Mononuclear cell (primary cell): ENCODE measurements around the gene ATOX1. TPM values are rescaled to one million over a fixed set of nuclear protein-coding genes. Genes with fewer than 3 reads are reported as not detected.

Source experiments
- H3K27me3 ChIP-seq: 2 replicates; pipeline ENCODE4 v1.6.0; 2011; ENCODE audit warnings: low read length, control low read depth; ENCODE audit not compliant: insufficient read depth
- H3K4me1 ChIP-seq: 2 replicates; pipeline ENCODE4 v1.5.1; 2011; ENCODE audit warnings: mild to moderate bottlenecking, low read length, control low read depth; ENCODE audit not compliant: insufficient read depth
- H3K4me3 ChIP-seq: 2 replicates; pipeline ENCODE4 v1.5.1; 2011; ENCODE audit warnings: mild to moderate bottlenecking, low read length, moderate library complexity
- H3K9me3 ChIP-seq: 2 replicates; pipeline ENCODE4 v1.5.1; 2011; ENCODE audit warnings: low read depth, mild to moderate bottlenecking, control low read depth, low read length
- total RNA-seq: library from RNA; depleted of rRNA; stranded (reverse); fragments of >200 nt; gene quantifications from one replicate; pipeline ENCODE4 v1.2.3, GENCODE V29; 2012

Gene ATOX1
- total RNA-seq, 1 donor: 18.1 TPM

DNA sequence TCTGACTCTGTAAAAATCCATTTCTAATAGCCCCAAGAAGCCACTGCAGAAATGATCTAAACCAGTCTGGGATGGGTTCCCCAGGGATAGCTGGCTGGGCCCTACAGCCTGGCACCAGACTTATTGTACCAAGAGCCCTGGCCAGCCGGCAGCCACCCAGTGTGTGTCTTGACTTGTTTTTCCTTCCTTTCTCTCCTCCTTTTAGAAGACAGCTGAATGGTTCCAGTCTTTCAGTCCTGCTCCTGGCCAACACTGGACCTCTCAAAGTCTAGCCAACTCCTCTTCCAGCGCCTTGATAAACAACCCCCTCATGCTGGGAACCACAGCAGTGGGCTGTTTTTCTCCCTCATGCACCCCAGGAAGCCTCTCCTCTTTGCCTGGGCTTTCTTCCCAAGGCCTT, 34.1 kb downstream of the ATOX1 start:
- Histone ChIP-seq H3K9me3 (no peaks in the 10 kb centered on the region), H3K4me1 (peaks cover 27% of the 10 kb centered on the region)

DNA sequence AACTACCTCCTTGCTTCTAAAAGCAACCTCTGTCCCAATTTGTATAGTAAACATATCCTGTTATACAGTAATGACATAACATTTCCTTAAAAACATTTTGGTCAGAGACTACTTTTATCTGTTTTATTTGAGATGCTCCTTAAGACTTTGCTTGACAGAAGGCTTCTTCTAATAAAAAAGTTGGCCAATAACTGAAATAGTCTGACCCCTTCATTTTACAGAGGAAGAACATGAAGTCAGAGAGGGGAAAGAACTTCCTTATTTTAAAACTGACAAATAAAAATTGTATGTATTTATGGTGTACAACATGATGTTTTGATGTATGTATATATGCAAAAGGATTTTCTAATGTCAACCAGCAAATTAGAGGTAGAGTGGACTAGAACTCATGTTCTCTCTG, 35.9 kb downstream of the ATOX1 start:
- Histone ChIP-seq H3K27me3 (no peaks in the 10 kb centered on the region), H3K4me3 (no peak overlapping the region), H3K4me1 (peaks cover 27% of the 10 kb centered on the region), H3K9me3 (no peaks in the 10 kb centered on the region)

More for the DNA sequence above, 34.1 kb downstream of the ATOX1 start:
- Histone ChIP-seq H3K4me3 (no peak overlapping the region), H3K27me3 (no peaks in the 10 kb centered on the region)

DNA sequence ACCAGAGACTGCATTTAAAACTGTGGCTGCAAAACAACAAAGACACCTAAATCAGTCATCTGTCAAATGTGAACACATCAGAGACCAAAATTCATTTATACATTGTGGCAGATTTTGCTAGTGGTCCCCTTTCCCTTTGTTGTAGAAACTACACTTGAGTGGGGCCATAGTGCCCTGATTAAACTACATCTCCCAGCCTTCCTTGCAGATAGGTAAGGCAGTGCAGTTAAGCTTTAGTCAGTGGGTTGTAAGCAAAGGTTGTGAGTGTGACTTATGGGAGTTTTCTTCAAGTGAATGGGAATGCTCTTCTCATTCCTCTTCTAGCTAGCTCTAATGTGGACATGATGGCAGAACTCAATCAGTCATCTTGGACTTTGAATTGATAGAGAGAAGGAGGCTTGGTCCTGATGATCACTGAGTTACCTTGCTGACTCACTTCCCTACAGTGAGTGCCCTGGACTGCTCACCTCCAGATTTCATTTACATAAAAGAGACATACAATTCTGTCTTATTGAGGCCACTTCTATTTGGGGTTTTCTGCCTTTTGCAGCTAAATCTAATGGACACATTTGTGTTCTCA, 36.5 kb downstream of the ATOX1 start:
- no peak overlapping the region for H3K4me3 ChIP-seq
- H3K27me3 ChIP-seq: no peaks in the 10 kb centered on the region
- no peaks in the 10 kb centered on the region for H3K9me3 ChIP-seq

DNA sequence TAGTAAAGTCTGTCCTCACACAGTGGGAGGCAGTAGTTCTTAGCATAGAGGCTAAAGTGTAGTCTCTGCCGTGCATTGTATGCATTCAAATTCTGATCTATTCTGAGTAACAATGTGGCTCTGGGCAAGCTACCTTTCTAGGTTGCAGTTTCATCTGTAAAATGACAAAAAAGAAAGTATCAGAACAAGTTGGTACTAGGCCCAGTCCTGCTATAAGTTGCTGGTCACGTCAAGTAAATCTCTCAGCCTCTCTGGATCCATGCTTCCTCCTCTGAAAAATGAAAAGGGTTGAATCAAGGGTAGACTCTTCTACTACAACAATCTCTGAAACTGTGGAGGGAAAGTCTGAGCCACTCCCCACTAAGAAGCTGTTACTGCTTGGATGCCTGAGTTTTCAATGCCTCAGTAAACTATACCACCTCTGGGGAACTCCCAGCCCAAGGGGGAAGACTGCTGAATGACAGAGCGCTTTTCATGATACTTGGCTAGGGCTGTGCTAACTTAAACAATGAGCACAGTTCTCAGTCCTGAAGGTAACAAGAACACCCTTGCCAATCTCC, 37.3 kb downstream of the ATOX1 start:
- no peaks in the 10 kb centered on the region for H3K9me3 ChIP-seq
- H3K4me1 ChIP-seq: peaks cover 27% of the 10 kb centered on the region
- H3K4me3 ChIP-seq: no peak overlapping the region
- H3K27me3 ChIP-seq: no peaks in the 10 kb centered on the region

More for the DNA sequence above, 36.5 kb downstream of the ATOX1 start:
- peaks cover 27% of the 10 kb centered on the region for H3K4me1 ChIP-seq

DNA sequence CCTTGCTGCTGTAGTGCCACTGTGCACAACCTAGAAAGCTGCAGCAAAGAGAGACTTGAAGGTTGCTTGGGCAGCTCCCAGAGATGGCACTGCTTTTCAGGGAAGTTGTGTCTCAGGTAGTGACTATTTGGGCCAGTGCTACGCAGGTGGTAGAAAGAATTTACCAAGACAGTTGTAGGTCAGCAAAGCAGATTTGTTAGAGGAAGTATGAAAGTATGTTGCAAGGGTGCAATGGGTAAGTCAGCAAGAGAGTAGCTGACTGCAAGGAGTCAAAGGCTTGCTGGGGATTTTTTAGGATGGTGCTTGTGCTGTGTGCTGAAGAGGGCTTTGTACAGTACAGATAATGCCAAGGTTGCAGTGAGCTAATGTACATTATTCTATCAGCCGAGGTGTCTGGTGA, 38.2 kb downstream of the ATOX1 start:
- Histone ChIP-seq H3K27me3 (no peaks in the 10 kb centered on the region), H3K9me3 (no peaks in the 10 kb centered on the region), H3K4me1 (peaks cover 27% of the 10 kb centered on the region), H3K4me3 (no peak overlapping the region)

DNA sequence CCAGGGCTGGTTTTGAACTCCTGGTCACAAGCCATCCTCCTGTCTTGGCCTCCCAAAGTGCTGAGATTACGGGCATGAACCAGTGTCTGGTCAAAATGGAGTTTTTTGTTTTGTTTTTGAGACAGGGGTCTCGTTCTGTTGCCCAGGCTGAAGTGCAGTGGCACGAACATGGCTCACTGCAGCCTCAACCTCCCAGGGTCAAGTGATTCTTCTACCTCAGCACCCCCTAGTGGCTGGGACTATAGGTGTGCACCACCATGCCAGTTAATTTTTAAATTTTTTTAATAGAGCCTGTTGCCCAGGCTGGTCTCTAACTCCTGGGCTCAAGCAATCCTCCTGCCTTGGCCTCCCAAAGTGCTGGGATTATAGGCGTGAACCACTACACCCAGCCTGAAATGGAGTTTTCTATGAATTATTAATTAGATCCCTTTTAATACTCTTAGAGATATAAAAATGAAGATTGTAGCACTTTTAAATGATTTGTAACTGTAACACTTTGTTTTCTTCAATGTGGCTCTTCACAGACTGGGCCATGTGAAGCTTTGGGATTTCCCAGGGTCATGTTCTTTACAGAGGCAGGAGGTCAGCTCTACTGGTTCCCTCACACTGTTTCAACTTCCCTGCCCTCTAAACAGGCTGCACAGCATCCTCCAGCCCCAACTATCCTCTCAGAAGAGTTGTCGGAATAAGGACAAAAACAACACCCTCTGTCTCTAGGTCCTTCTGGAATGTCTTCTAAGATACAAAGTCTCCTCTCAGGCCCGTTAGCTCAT, 39.0 kb downstream of the ATOX1 start:
- Histone ChIP-seq H3K9me3 (no peaks in the 10 kb centered on the region), H3K4me3 (no peak overlapping the region)

DNA sequence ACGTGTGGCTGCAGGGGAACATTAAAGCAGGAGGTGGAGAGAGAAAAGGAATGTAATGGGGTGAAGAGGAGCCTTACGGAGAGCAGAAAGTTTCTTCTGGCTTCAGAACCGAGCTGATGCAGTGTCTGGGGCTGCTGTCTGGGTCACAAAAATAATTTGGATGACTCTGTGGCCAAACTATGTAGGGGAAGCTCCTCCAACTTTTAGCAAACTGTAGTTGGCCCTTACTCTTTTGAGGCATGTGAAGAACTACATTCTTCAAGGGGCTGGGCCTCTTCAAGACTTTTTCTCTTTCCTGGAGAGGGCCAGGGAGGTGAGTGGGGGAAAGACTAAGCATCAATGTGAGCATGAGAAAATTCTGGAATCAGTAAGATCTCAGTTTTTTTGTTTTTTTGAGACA, 39.8 kb downstream of the ATOX1 start:
- H3K4me3 ChIP-seq: no peak overlapping the region
- H3K27me3 ChIP-seq: no peaks in the 10 kb centered on the region
- H3K4me1 ChIP-seq: peaks cover 27% of the 10 kb centered on the region
- H3K9me3 ChIP-seq: no peaks in the 10 kb centered on the region

More for the DNA sequence above, 39.0 kb downstream of the ATOX1 start:
- Histone ChIP-seq H3K27me3 (no peaks in the 10 kb centered on the region), H3K4me1 (peaks cover 27% of the 10 kb centered on the region)

DNA sequence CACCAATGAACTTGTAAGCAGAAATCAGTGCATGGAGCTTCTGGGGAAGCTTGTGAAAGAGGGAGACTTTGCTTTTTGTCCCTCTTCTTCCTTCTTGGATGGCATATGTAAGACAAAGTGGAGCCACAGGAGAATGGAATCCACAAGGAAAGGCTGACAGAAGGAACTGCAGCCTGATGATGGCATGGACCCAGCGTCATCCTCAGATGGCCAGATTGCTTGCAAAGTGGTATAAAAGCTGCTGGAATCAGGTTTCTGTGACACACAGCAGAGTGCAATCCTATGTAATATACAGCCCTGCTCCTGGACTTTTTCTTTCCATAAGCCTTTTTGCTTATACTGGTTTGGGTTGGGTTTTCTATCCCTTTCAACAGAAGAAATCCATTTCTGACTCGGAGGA, 40.3 kb downstream of the ATOX1 start:
- Histone ChIP-seq H3K9me3 (no peaks in the 10 kb centered on the region), H3K4me3 (no peak overlapping the region), H3K4me1 (peaks cover 27% of the 10 kb centered on the region), H3K27me3 (no peaks in the 10 kb centered on the region)

DNA sequence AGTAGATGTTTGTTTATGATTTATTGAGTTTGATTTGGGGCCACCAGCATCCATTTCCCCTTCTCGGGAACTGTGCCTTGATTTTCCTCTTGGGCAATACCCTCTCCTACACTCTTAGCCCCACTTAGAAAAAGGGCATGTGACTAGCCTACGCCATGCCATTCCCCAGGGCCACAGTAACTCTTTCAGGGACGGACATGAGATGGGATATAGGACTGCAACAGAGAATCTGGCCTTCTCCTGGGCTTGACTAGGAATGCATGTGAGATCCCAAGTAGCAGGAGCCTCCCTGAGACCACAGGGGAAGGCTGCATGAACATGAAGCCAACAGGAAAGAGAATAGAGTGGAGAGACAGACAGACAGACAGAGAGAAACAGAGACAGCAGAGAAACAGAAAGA, 41.0 kb downstream of the ATOX1 start:
- H3K4me3 ChIP-seq: no peak overlapping the region
- no peaks in the 10 kb centered on the region for H3K9me3 ChIP-seq
- no peaks in the 10 kb centered on the region for H3K27me3 ChIP-seq
- peaks cover 27% of the 10 kb centered on the region for H3K4me1 ChIP-seq

DNA sequence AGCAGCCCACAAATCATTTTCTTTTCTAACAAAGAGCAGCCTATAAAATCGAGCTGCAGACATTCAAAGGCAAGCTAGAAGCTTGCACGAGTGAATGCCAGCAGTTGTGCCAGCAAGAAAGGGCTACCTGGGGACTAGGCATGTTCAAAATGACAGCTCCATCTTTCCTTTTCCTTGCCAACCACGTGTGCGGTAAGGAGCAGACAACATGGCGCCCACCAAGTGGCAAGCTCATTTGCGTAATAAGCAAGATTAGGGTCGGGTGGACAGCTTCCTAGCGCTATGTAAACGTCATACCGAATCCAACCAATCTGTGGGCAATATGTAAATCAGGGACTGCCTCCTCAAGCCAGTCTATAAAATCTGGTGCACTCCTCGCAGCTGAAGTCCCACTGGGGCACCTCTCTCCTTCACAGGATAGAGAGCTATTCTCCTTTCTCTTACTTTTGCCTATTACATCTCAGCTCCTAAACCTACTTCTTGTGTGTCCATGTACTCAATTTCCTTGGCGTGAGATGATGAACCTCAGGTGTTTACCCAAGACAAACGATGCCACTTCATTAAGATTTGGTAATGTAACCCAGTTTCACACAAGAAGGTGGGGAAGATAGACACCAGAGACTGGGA, 49.2 kb downstream of the ATOX1 start:
- H3K4me3 ChIP-seq: no peak overlapping the region
- H3K9me3 ChIP-seq: no peaks in the 10 kb centered on the region
- no peaks in the 10 kb centered on the region for H3K27me3 ChIP-seq
- no peaks in the 10 kb centered on the region for H3K4me1 ChIP-seq

DNA sequence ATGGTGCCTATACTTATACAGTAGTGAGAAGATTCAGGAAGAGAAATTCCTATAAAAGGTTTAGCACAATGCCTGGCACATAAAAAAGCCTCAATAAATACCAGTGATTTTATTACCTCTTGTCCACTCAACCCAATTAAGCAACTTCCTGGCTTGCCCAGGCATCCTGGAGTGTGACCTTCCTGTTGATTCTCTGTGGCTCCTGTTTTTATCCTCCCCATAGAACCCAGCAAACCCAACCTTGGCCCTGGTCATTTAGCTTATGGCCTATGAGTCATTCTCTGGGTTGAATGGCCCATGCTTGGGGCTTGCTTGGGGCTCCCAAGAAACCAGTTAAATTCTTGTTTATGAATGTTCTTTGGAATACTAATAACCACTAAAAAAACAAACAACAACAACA, 50.3 kb downstream of the ATOX1 start:
- H3K9me3 ChIP-seq: no peaks in the 10 kb centered on the region
- H3K27me3 ChIP-seq: no peaks in the 10 kb centered on the region
- no peaks in the 10 kb centered on the region for H3K4me1 ChIP-seq
- H3K4me3 ChIP-seq: no peak overlapping the region

DNA sequence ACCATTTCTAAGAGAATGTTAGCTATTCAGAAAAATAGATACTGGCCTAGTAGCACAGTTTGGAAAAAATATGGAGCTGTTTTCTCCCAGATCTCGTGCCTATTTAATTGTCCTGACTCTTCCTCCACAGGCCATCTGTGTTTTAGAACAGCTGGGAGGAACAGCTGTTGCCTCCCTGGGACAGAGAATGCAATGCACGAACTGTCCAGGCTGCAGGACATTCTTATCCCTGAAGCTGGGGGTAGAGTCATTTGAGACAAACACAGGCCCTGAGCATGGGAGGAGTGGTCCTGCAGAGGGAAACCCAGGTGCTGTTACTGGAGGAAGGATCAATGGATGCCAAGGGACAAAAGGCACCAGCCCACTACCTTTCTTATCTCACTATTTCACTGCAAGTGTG, 50.9 kb downstream of the ATOX1 start:
- H3K4me3 ChIP-seq: no peak overlapping the region
- H3K27me3 ChIP-seq: no peaks in the 10 kb centered on the region
- no peaks in the 10 kb centered on the region for H3K4me1 ChIP-seq
- H3K9me3 ChIP-seq: no peaks in the 10 kb centered on the region

DNA sequence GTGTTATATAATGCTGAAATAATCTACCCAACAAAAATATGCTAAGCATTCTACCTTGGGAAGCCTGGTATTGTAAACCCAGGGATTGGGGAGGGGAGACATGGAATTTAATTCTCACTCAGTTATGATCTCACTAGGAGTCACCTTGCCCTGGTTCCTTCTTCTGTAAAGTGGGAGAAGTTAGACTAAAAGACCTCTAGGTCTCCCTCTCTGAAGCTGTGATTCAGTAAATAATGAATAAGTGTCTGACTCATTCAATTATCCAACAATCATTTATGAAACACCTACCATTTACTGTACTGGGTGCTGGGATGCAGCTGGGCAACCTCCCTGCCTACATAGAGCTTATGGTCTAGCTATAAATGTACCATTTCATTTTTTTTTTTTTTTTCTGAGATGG, 51.5 kb downstream of the ATOX1 start:
- Histone ChIP-seq H3K9me3 (no peaks in the 10 kb centered on the region), H3K4me3 (no peak overlapping the region), H3K27me3 (no peaks in the 10 kb centered on the region), H3K4me1 (no peaks in the 10 kb centered on the region)

DNA sequence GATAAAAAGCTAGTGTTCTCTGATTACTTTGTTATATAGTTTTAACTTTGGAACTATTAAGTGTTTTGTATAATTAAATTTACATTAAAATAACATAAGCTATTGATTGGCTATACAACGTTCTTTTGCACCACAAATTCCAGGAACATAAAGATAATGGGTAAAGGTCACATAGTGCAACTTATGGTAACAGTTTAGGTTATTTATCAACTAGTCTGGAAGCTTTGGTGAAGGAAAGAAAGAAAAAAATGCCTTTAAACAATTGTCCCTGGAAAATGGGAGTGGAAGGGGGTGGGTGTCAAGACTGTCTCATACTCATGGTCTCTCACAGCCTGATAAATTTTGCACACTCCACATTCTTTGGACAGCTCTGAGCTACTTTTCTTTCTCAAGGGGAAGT, 54.7 kb downstream of the ATOX1 start:
- Histone ChIP-seq H3K9me3 (no peaks in the 10 kb centered on the region), H3K4me1 (no peaks in the 10 kb centered on the region), H3K27me3 (no peaks in the 10 kb centered on the region), H3K4me3 (no peak overlapping the region)

DNA sequence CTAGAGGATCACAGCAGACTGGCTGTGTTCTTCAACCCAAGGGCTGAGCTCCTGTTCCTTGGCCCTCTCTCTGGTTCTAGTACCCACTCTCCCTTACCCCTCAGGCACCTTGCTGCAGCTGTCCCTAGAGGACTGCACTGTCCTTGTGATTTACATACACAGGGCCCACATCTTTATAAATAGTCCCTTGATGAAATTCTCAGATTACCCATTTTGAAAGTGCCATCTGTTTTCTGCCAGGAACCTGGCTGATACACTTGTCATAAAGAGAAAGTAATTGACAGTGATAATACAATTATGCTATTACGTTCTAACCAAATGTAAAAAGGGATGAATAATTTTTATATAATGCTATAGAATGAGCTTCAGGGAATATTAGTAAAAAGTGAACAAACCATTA, 55.2 kb downstream of the ATOX1 start:
- H3K4me3 ChIP-seq: no peak overlapping the region
- H3K4me1 ChIP-seq: no peaks in the 10 kb centered on the region

More for the DNA sequence above, 55.2 kb downstream of the ATOX1 start:
- H3K9me3 ChIP-seq: no peaks in the 10 kb centered on the region
- H3K27me3 ChIP-seq: no peaks in the 10 kb centered on the region
